HCT116 (cell line): Measurements from ENCODE around the gene TIPRL. TPM values are rescaled to one million over a fixed set of nuclear protein-coding genes. Genes with fewer than 3 reads are reported as not detected.
A peak's percentile ranks its signal among the peaks of the same experiment; 100 is the strongest.

Experiments
- ATAC-seq: fragments of 200-7000 bp; cut with Tn5 transposase; 2 replicates; pipeline ENCODE4 v1.9.1; 2020; ENCODE audit warnings: mild to moderate bottlenecking, moderate library complexity
- BruUV-seq: library from RNA; stranded (reverse); fragments of 400-500 nt; replicated peaks from 2 replicates; lab custom pipeline; 2021; lab: Mats Ljungman, UMichigan
- CTCF ChIA-PET: fragments of 300-600 bp; sonication (Branson Sonifier 250); formaldehyde crosslinking; loops from one replicate; lab custom pipeline; 2021; ENCODE audit warnings: antibody characterized with exemption; lab: Charles Lee
- POLR2A ChIA-PET: fragments of 300-600, 350-600 bp; sonication (Branson Sonifier 250); formaldehyde crosslinking; loops from one replicate; lab custom pipeline; 2021; ENCODE audit warnings: antibody characterized with exemption; lab: Charles Lee
- RAD21 ChIA-PET, 2 experiments: fragments of 300-600 bp; sonication (Branson Sonifier 250); formaldehyde crosslinking; loops; one replicate each; lab custom pipeline; 2023; ENCODE audit warnings: low total read pairs in 2 of 2; ENCODE audit not compliant: uncharacterized antibody in 2 of 2, unreplicated experiment in 2 of 2, low non-redundant PET in 1 of 2; lab: Charles Lee
- DNase-seq: peaks from one replicate; pipeline ENCODE4 v3.0.0-alpha.2; 2010; ENCODE audit warnings: low read depth, low spot score
- H2AFZ ChIP-seq: fragments of 200-600 bp; shearing (Covaris generic), sonication (generic); 2 replicates; pipeline ENCODE4 v1.6.1; 2017; ENCODE audit warnings: low read depth, mixed run types, mixed read lengths, antibody characterized with exemption, low read length; ENCODE audit not compliant: poor library complexity, severe bottlenecking
- H3K27ac ChIP-seq: 2 replicates; pipeline ENCODE4 v1.5.1; 2012; ENCODE audit warnings: low read depth, low read length
- H3K27me3 ChIP-seq: fragments of 200-600 bp; sonication (generic); 2 replicates; pipeline ENCODE4 v1.6.1; 2016; ENCODE audit warnings: mixed run types, low read length, mixed read lengths; ENCODE audit not compliant: insufficient read depth
- H3K36me3 ChIP-seq, 2 experiments: fragments of 200-500 bp in 1 of 2; fragments of 200-600 bp in 1 of 2; sonication (Bioruptor generic) in 1 of 2; sonication (generic) in 1 of 2; 2 replicates each; pipeline versions ENCODE4 v1.5.1 to v1.6.1; 2014 to 2016; ENCODE audit warnings: low read length in 2 of 2, inconsistent platforms in 1 of 2, mixed read lengths in 1 of 2, mixed run types in 1 of 2; ENCODE audit not compliant: insufficient read depth in 2 of 2, control insufficient read depth in 1 of 2
- H3K4me1 ChIP-seq, 2 experiments: fragments of 200-600 bp in 1 of 2; sonication (generic) in 1 of 2; 2 replicates each; pipeline versions ENCODE4 v1.5.1 to v1.6.1; 2012 to 2017; ENCODE audit warnings: low read length in 2 of 2, inconsistent platforms in 1 of 2, mild to moderate bottlenecking in 1 of 2, mixed read lengths in 1 of 2, mixed run types in 1 of 2, moderate library complexity in 1 of 2; ENCODE audit not compliant: insufficient read depth in 2 of 2, control insufficient read depth in 1 of 2
- H3K4me2 ChIP-seq: fragments of 200-600 bp; sonication (generic); 2 replicates; pipeline ENCODE4 v1.6.1; 2017; ENCODE audit warnings: mixed run types, low read length, mixed read lengths
- H3K4me3 ChIP-seq, 2 experiments: fragments of 200-600 bp in 1 of 2; sonication (generic) in 1 of 2; replicated peaks in 1 of 2; 2 replicates each; pipeline ENCODE4 v1.5.1; 2011 to 2016; ENCODE audit warnings: low read length in 2 of 2, control low read depth in 1 of 2, low read depth in 1 of 2, mild to moderate bottlenecking in 1 of 2, mixed read lengths in 1 of 2, mixed run types in 1 of 2
- H3K79me2 ChIP-seq: fragments of 200-600 bp; sonication (generic); 2 replicates; pipeline ENCODE4 v1.6.1; 2017; ENCODE audit warnings: mild to moderate bottlenecking, mixed run types, low read length, moderate library complexity, mixed read lengths; ENCODE audit not compliant: insufficient read depth
- H3K9ac ChIP-seq: fragments of 200-600 bp; sonication (generic); 2 replicates; pipeline ENCODE4 v1.6.1; 2016; ENCODE audit warnings: low read length, mixed read lengths
- H3K9me2 ChIP-seq: fragments of 200-600 bp; sonication (generic), shearing (Covaris generic); 2 replicates; pipeline ENCODE4 v1.6.1; 2017; ENCODE audit warnings: mixed run types, mild to moderate bottlenecking, moderate library complexity; ENCODE audit not compliant: insufficient read depth
- H3K9me3 ChIP-seq, 2 experiments: fragments of 200-500 bp in 1 of 2; fragments of 200-600 bp in 1 of 2; sonication (Bioruptor generic) in 1 of 2; sonication (generic) in 1 of 2; 2 replicates each; pipeline ENCODE4 v1.6.1; 2014 to 2017; ENCODE audit warnings: low read length in 2 of 2, mixed read lengths in 2 of 2, inconsistent platforms in 1 of 2, low read depth in 1 of 2, mild to moderate bottlenecking in 1 of 2, mixed run types in 1 of 2, moderate library complexity in 1 of 2; ENCODE audit not compliant: control insufficient read depth in 1 of 2, insufficient read depth in 1 of 2
- H4K20me1 ChIP-seq: fragments of 200-600 bp; sonication (generic), shearing (Covaris generic); 2 replicates; pipeline ENCODE4 v1.6.1; 2017; ENCODE audit warnings: mixed run types, mild to moderate bottlenecking, moderate library complexity; ENCODE audit not compliant: insufficient read depth
- CBX3 ChIP-seq: IDR thresholded peaks from 2 replicates; pipeline ENCODE4 v1.6.1; 2012; ENCODE audit warnings: low read depth
- CEBPB ChIP-seq: IDR thresholded peaks from 2 replicates; pipeline ENCODE4 v1.6.1; 2012; ENCODE audit warnings: low read depth
- EGR1 ChIP-seq: IDR thresholded peaks from 2 replicates; pipeline ENCODE4 v1.6.1; 2012; ENCODE audit warnings: low read depth
- ELF1 ChIP-seq: IDR thresholded peaks from 2 replicates; pipeline ENCODE4 v1.6.1; 2012; ENCODE audit warnings: low read depth, borderline replicate concordance
- EZH2 ChIP-seq: fragments of 200-600 bp; sonication (generic); IDR thresholded peaks from 2 replicates; pipeline ENCODE4 v1.6.1; 2017; ENCODE audit warnings: antibody characterized with exemption, mixed run types
- EZH2phosphoT487 ChIP-seq: fragments of 200-600 bp; IDR thresholded peaks from 2 replicates; pipeline ENCODE4 v1.6.1; 2018; ENCODE audit warnings: antibody characterized with exemption, borderline replicate concordance
- FOSL1 ChIP-seq: IDR thresholded peaks from 2 replicates; pipeline ENCODE4 v1.6.1; 2012; ENCODE audit warnings: low read depth
- RAD21 ChIP-seq: IDR thresholded peaks from 2 replicates; pipeline ENCODE4 v1.6.1; 2012; ENCODE audit warnings: low read depth, mild to moderate bottlenecking
- TCF7L2 ChIP-seq: IDR thresholded peaks from 2 replicates; pipeline ENCODE4 v1.7.0; 2011; ENCODE audit warnings: borderline replicate concordance, inconsistent platforms; ENCODE audit not compliant: insufficient read depth, insufficient read length; ENCODE audit errors: extremely low read depth
- ZFX ChIP-seq: fragments of 450-650 bp; IDR thresholded peaks from 2 replicates; pipeline ENCODE4 v1.6.1; 2017
- intact Hi-C: fragments of 100-400 bp; cut with micrococcal nuclease; formaldehyde crosslinking; loops from 2 replicates; pipeline ENCODE4 v1.10.0; 2022
- total RNA-seq: library from RNA; stranded (reverse); gene quantifications from one replicate; pipeline ENCODE4 v1.2.1, GENCODE V29; 2021; ENCODE audit not compliant: unreplicated experiment
- TF ChIP-seq, protein P1 (sequence below): IDR thresholded peaks from 2 replicates; pipeline ENCODE4 v1.6.1; 2011; ENCODE audit warnings: mild to moderate bottlenecking, low read length, moderate library complexity; ENCODE audit not compliant: insufficient replicate concordance; ENCODE audit errors: extremely low read depth
- TF ChIP-seq, protein P2 (sequence below): IDR thresholded peaks from 2 replicates; pipeline ENCODE4 v1.6.1; 2012

Gene TIPRL
- total RNA-seq, 1 experiment from 2014 or later: 36.4 TPM

DNA sequence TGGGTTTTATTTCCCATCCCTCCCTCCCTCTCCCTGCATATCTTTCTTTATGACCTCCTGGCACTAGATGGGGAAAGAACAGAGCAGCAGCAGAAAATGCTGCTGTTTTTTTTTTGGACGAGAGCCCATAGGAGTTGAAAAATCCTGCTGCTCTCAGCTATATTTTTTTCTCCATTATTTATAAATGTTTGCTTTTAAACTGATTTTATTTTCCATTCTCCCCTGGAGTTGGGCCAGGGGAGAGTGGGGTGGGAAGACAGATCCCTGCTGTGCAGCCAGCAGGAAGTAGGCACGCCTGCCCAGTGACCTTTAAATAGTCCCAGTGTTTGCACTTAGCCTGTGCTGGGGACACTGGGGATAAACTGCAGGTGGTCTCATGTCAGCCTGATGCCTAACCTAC is 64.4 kb downstream of the TIPRL start:
- ATAC-seq (peak; percentile 53), DNase-seq (no peak)
- no peak overlapping the region for H3K4me3 ChIP-seq
- TF ChIP-seq RAD21 (no peak), ELF1 (no peak), EZH2 (no peak), EZH2phosphoT487 (no peak), EGR1 (no peak), CEBPB (no peak), TCF7L2 (no peak), FOSL1 (no peak), CBX3 (no peak), ZFX (no peak)
- TF ChIP-seq, protein P1, sequence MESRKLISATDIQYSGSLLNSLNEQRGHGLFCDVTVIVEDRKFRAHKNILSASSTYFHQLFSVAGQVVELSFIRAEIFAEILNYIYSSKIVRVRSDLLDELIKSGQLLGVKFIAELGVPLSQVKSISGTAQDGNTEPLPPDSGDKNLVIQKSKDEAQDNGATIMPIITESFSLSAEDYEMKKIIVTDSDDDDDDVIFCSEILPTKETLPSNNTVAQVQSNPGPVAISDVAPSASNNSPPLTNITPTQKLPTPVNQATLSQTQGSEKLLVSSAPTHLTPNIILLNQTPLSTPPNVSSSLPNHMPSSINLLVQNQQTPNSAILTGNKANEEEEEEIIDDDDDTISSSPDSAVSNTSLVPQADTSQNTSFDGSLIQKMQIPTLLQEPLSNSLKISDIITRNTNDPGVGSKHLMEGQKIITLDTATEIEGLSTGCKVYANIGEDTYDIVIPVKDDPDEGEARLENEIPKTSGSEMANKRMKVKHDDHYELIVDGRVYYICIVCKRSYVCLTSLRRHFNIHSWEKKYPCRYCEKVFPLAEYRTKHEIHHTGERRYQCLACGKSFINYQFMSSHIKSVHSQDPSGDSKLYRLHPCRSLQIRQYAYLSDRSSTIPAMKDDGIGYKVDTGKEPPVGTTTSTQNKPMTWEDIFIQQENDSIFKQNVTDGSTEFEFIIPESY: no peak
- TF ChIP-seq, protein P2, sequence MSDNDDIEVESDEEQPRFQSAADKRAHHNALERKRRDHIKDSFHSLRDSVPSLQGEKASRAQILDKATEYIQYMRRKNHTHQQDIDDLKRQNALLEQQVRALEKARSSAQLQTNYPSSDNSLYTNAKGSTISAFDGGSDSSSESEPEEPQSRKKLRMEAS: no peak
- no peak overlapping the region for H2AFZ ChIP-seq
- CTCF ChIA-PET: interaction anchor here (1.4 kb wide), 1 partner anchor 8 kb away, joined by 9 read pairs; no protein-coding TSS in a partner anchor
- intact Hi-C loops: no loop called here
- no peaks in the 10 kb centered on the region for H3K9me2 ChIP-seq
- no TSS peak for BruUV-seq
- H3K79me2 ChIP-seq: peaks cover 28% of the 10 kb centered on the region
- no peaks in the 10 kb centered on the region for H4K20me1 ChIP-seq
- H3K4me2 ChIP-seq: peak overlapping the region; percentile 47
- peaks cover 20 to 27% of the 10 kb centered on the region in 2 experiments for H3K36me3 ChIP-seq
- H3K27ac ChIP-seq: peak overlapping the region; percentile 44
- RAD21 ChIA-PET: no interaction called here
- no peaks in the 10 kb centered on the region for H3K27me3 ChIP-seq
- H3K4me1 ChIP-seq: peaks cover 17% of the 10 kb centered on the region in 2 experiments
- no peaks in the 10 kb centered on the region for H3K9me3 ChIP-seq
- POLR2A ChIA-PET: no interaction called here
- no peak overlapping the region for H3K9ac ChIP-seq
